Spleen (tissue), 11 donors: ENCODE data around the gene SPIRE2. TPM values are rescaled to one million over a fixed set of nuclear protein-coding genes. Genes with fewer than 3 reads are reported as not detected.

Experiments used
- DNase-seq: peaks from one replicate; pipeline ENCODE4 v3.0.0-alpha.2; 2020
- H3K27ac ChIP-seq, 8 donors: fragments of 200-600 bp; sonication (generic) in 7 of 8; 1 replicate in 4 of 8; 2 replicates in 4 of 8; pipeline versions ENCODE4 v1.5.0 to v1.8.0; 2016 to 2021; ENCODE audit warnings: inconsistent platforms in 4 of 8, mild to moderate bottlenecking in 4 of 8, moderate library complexity in 1 of 8
- H3K27me3 ChIP-seq, 7 donors: fragments of 200-600 bp; sonication (generic) in 6 of 7; replicated peaks in 1 of 7; 1 replicate in 4 of 7; 2 replicates in 3 of 7; pipeline versions ENCODE4 v1.5.0 to v1.8.0; 2016 to 2021; ENCODE audit warnings: inconsistent platforms in 3 of 7, mild to moderate bottlenecking in 1 of 7
- H3K36me3 ChIP-seq, 6 donors: fragments of 200-600 bp; sonication (generic) in 5 of 6; 1 replicate in 4 of 6; 2 replicates in 2 of 6; pipeline versions ENCODE4 v1.5.0 to v1.8.0; 2016 to 2021; ENCODE audit warnings: inconsistent platforms in 2 of 6
- H3K4me1 ChIP-seq, 6 donors: fragments of 200-600 bp; sonication (generic) in 5 of 6; 1 replicate in 3 of 6; 2 replicates in 3 of 6; pipeline versions ENCODE4 v1.5.0 to v1.8.0; 2016 to 2021; ENCODE audit warnings: inconsistent platforms in 3 of 6
- H3K4me3 ChIP-seq, 8 donors: fragments of 200-600 bp; sonication (generic) in 7 of 8; 1 replicate in 4 of 8; 2 replicates in 4 of 8; pipeline versions ENCODE4 v1.5.0 to v1.8.0; 2016 to 2021; ENCODE audit warnings: inconsistent platforms in 4 of 8, mild to moderate bottlenecking in 4 of 8, moderate library complexity in 2 of 8
- H3K9me3 ChIP-seq, 8 donors: fragments of 200-600 bp; sonication (generic) in 7 of 8; 1 replicate in 4 of 8; 2 replicates in 4 of 8; pipeline versions ENCODE4 v1.5.0 to v1.8.0; 2016 to 2021; ENCODE audit warnings: inconsistent platforms in 4 of 8
- CTCF ChIP-seq, 11 experiments: fragments of 200-600 bp in 7 of 11; fragments of 450-650 bp in 4 of 11; sonication (generic) in 4 of 11; IDR thresholded peaks in 8 of 11; conservative IDR thresholded peaks in 3 of 11; 1 replicate in 7 of 11; 2 replicates in 4 of 11; pipeline versions ENCODE4 v1.4.0 to v1.8.0; 2016 to 2021; ENCODE audit warnings: antibody characterized with exemption in 11 of 11, inconsistent platforms in 4 of 11, mild to moderate bottlenecking in 1 of 11
- POLR2A ChIP-seq, 3 donors: fragments of 450-650 bp; IDR thresholded peaks; one replicate each; pipeline ENCODE4 v1.5.1; 2017; ENCODE audit warnings: antibody characterized with exemption in 3 of 3, mild to moderate bottlenecking in 1 of 3
- POLR2AphosphoS5 ChIP-seq, 3 donors: sonication (generic); formaldehyde crosslinking; IDR thresholded peaks; one replicate each; pipeline ENCODE4 v1.5.1; 2017; ENCODE audit warnings: antibody characterized with exemption in 3 of 3
- WGBS, 5 donors: extraction: QIAGEN DNeasy Blood & Tissue Kit in 3 of 5; methylation state at CpG; one replicate each; pipeline versions ENCODE4 v1.1.5 to v1.1.7; 2013 to 2018; 5-methylcytosine and 5-hydroxymethylcytosine counted together
- intact Hi-C: fragments of 100-400 bp; cut with DNase I; formaldehyde crosslinking; loops from one replicate; pipeline ENCODE4 v1.15.0; 2023; ENCODE audit warnings: low total_unique reads
- polyA plus RNA-seq, 3 donors: library from polyadenylated mRNA; stranded (reverse); fragments of 200-250 nt; gene quantifications; one replicate each; pipeline ENCODE4 v1.2.1, GENCODE V29; 2013
- total RNA-seq, 7 donors: library from RNA; depleted of rRNA in 3 of 7; stranded (reverse); fragments of >200 nt in 3 of 7; fragmentation: NEBNext Ultra II Directional in 4 of 7; extraction: Animal tissue kit (Norgen Biotek cat#: 25700) in 4 of 7; gene quantifications; one replicate each; pipeline versions ENCODE4 v1.1.0 to v1.2.1, GENCODE V29; 2016 to 2021
- donor health status: healthy with polysubstance abuse.
- donor health status: DM: no; HTN: no; CAD: no; lungs with moderate emphysema.
- donor health status: DM: no; HTN: no; CAD: no.
- donor health status: Bipolar disorder and iron deficiency.
- donor health status: healthy.
- donor health status: DM: no; HTN: no; CAD: no.
- donor health status: DM: yes; HTN: yes; CAD: no.

Gene SPIRE2
- total and polyA plus RNA-seq, 10 donors, result 0.80 to 3.2 (median 1.9) TPM

GRCh38 chr16:89793955-89794354 lies 34.3 kb upstream of the SPIRE2 start:
- Histone ChIP-seq H3K4me3 (no peak overlapping the region), H3K4me1 (peaks cover 0 to 5% (median 1%) of the 10 kb centered on the region in 6 donors), H3K27me3 (no peaks in the 10 kb centered on the region), H3K36me3 (peaks cover 0 to 76% (median 0%) of the 10 kb centered on the region in 6 donors), H3K9me3 (no peaks in the 10 kb centered on the region), H3K27ac (no peak overlapping the region)
- intact Hi-C loops, result loop anchor here (5.0 kb wide), 1 partner anchor 92 kb away; the partner anchor contains the start of gene SPATA2L
- TF ChIP-seq POLR2A (IDR thresholded peaks at IDR 0.05) (no peak), CTCF (IDR thresholded peaks at IDR 0.05 in 8 of 11, conservative IDR thresholded peaks at IDR 0.05 in 3 of 11) (no peak), POLR2AphosphoS5 (IDR thresholded peaks at IDR 0.05) (no peak)
- WGBS, 5 donors, result 85 to 97% (median 95%) methylated on average over 7 of the region's 7 CpGs
- DNase-seq, result no peak

GRCh38 chr16:89795676-89796075 lies 32.6 kb upstream of the SPIRE2 start:
- TF ChIP-seq POLR2AphosphoS5 (IDR thresholded peaks at IDR 0.05) (no peak), CTCF (IDR thresholded peaks at IDR 0.05 in 8 of 11, conservative IDR thresholded peaks at IDR 0.05 in 3 of 11) (no peak), POLR2A (IDR thresholded peaks at IDR 0.05) (no peak)
- Histone ChIP-seq H3K27me3 (no peaks in the 10 kb centered on the region), H3K4me1 (peaks cover 0 to 5% (median 1%) of the 10 kb centered on the region in 6 donors), H3K27ac (no peak overlapping the region), H3K4me3 (no peak overlapping the region), H3K36me3 (peaks cover 0 to 72% (median 0%) of the 10 kb centered on the region in 6 donors), H3K9me3 (no peaks in the 10 kb centered on the region)
- no peak for DNase-seq
- intact Hi-C loops, result no loop called here
- 83 to 96% (median 91%) methylated on average over 5 of the region's 5 CpGs for WGBS, 5 donors

GRCh38 chr16:89796104-89796503 lies 32.2 kb upstream of the SPIRE2 start:
- H3K4me3 ChIP-seq, result no peak overlapping the region
- no peaks in the 10 kb centered on the region for H3K27me3 ChIP-seq
- TF ChIP-seq POLR2AphosphoS5 (IDR thresholded peaks at IDR 0.05) (no peak), CTCF (IDR thresholded peaks at IDR 0.05 in 8 of 11, conservative IDR thresholded peaks at IDR 0.05 in 3 of 11) (no peak), POLR2A (IDR thresholded peaks at IDR 0.05) (no peak)
- H3K9me3 ChIP-seq, result no peaks in the 10 kb centered on the region
- H3K27ac ChIP-seq, result no peak overlapping the region
- intact Hi-C loops, result no loop called here
- peaks cover 0 to 68% (median 0%) of the 10 kb centered on the region in 6 donors for H3K36me3 ChIP-seq
- peaks cover 0 to 5% (median 1%) of the 10 kb centered on the region in 6 donors for H3K4me1 ChIP-seq
- 83 to 89% (median 86%) methylated on average over 18 of the region's 18 CpGs for WGBS, 5 donors
- DNase-seq, result no peak

GRCh38 chr16:89798126-89798525 lies 30.1 kb upstream of the SPIRE2 start:
- Histone ChIP-seq H3K27me3 (no peaks in the 10 kb centered on the region), H3K4me3 (no peak overlapping the region), H3K36me3 (peaks cover 0 to 67% (median 0%) of the 10 kb centered on the region in 6 donors), H3K4me1 (peaks cover 0 to 3% (median under 1%) of the 10 kb centered on the region in 6 donors), H3K27ac (peak overlapping the region in 5 of 8 donors; percentile 34 to 67 (median 53)), H3K9me3 (no peaks in the 10 kb centered on the region)
- intact Hi-C loops, result no loop called here
- no peak for DNase-seq
- TF ChIP-seq POLR2A (IDR thresholded peaks at IDR 0.05) (no peak), POLR2AphosphoS5 (IDR thresholded peaks at IDR 0.05) (no peak), CTCF (IDR thresholded peaks at IDR 0.05 in 8 of 11, conservative IDR thresholded peaks at IDR 0.05 in 3 of 11) (no peak)
- 91 to 95% (median 95%) methylated on average over 5 of the region's 5 CpGs for WGBS, 5 donors
